Ascending aorta (tissue), 2 donors: Measurements from ENCODE around the gene IRF5. TPM values are rescaled to one million over a fixed set of nuclear protein-coding genes. Genes with fewer than 3 reads are reported as not detected.

Experiments
- DNase-seq, 2 donors: peaks; one replicate each; pipeline ENCODE4 v3.0.0-alpha.2; 2019; ENCODE audit warnings: low spot score in 2 of 2
- H3K27ac ChIP-seq, 2 donors: fragments of 200-600 bp; sonication (generic); one replicate each; pipeline ENCODE4 v1.5.1; 2016 to 2017; ENCODE audit warnings: mild to moderate bottlenecking in 1 of 2
- H3K27me3 ChIP-seq: fragments of 200-600 bp; sonication (generic); one replicate; pipeline ENCODE4 v1.5.1; 2017
- H3K36me3 ChIP-seq, 2 donors: fragments of 200-600 bp; sonication (generic); one replicate each; pipeline ENCODE4 v1.5.1; 2016
- H3K4me1 ChIP-seq, 2 donors: fragments of 200-600 bp; sonication (generic); one replicate each; pipeline ENCODE4 v1.5.1; 2016 to 2017; ENCODE audit warnings: mild to moderate bottlenecking in 1 of 2
- H3K4me3 ChIP-seq, 2 donors: fragments of 200-600 bp; sonication (generic); one replicate each; pipeline ENCODE4 v1.5.1; 2016 to 2017; ENCODE audit warnings: mild to moderate bottlenecking in 1 of 2
- H3K9me3 ChIP-seq, 2 donors: fragments of 200-600 bp; sonication (generic); one replicate each; pipeline ENCODE4 v1.5.1; 2016
- CTCF ChIP-seq, 3 experiments: fragments of 200-600 bp in 2 of 3; fragments of 450-650 bp in 1 of 3; sonication (generic) in 2 of 3; IDR thresholded peaks; one replicate each; pipeline ENCODE4 v1.5.1; 2016 to 2019; ENCODE audit warnings: antibody characterized with exemption in 3 of 3, mild to moderate bottlenecking in 1 of 3, moderate library complexity in 1 of 3
- intact Hi-C: fragments of 100-400 bp; cut with DNase I; formaldehyde crosslinking; loops from one replicate; pipeline ENCODE4 v1.15.1; 2023
- total RNA-seq: library from RNA; depleted of rRNA; stranded (reverse); fragments of >200 nt; gene quantifications from one replicate; pipeline ENCODE4 v1.1.0, GENCODE V29; 2016

The IRF5 gene
- total RNA-seq, 1 donor from 2014 or later: not detected

- H3K36me3 ChIP-seq: no peaks in the 10 kb centered on the region
- no peaks in the 10 kb centered on the region for H3K27me3 ChIP-seq
- H3K4me1 ChIP-seq: no peaks in the 10 kb centered on the region
- TF ChIP-seq CTCF (IDR thresholded peaks at IDR 0.05): no peak
- no peak overlapping the region for H3K27ac ChIP-seq
- no peak for DNase-seq
- no peaks in the 10 kb centered on the region for H3K9me3 ChIP-seq
- no peak overlapping the region for H3K4me3 ChIP-seq
- intact Hi-C loops: no loop called here
Measured at GRCh38 chr7:128895320-128895719, 42.4 kb upstream of the IRF5 start.

- no peak overlapping the region for H3K27ac ChIP-seq
- intact Hi-C loops: no loop called here
- DNase-seq: no peak
Measured at GRCh38 chr7:128899392-128899791, 38.3 kb upstream of the IRF5 start.

DNA sequence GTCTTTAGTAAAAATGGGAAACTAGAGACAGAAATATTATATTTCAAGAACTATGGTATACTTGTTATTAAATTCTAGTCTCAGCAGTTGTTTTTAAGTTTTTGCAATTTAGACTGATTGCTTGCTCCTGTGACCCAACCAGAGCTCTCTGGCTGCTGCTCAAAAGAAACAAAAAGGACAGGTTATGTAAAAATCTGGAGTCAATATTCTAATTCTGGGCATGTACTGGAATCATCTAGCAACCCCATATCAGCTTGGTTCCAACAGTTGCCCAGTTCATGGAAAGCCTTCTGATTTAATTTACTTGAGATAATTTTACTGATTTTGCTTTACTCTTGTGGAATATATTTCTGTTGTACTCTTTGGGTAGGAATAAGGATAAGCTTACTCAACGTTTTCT is 37.5 kb upstream of the IRF5 start:
- no peaks in the 10 kb centered on the region for H3K36me3 ChIP-seq

More at GRCh38 chr7:128899392-128899791, 38.3 kb upstream of the IRF5 start:
- H3K36me3 ChIP-seq: no peaks in the 10 kb centered on the region
- H3K4me3 ChIP-seq: no peak overlapping the region
- H3K27me3 ChIP-seq: no peaks in the 10 kb centered on the region
- no peaks in the 10 kb centered on the region for H3K9me3 ChIP-seq
- TF ChIP-seq CTCF (IDR thresholded peaks at IDR 0.05): no peak
- H3K4me1 ChIP-seq: no peaks in the 10 kb centered on the region

GRCh38 chr7:128902761-128903585 is 34.8 kb upstream of the IRF5 start:
- Histone ChIP-seq H3K27me3 (no peaks in the 10 kb centered on the region), H3K9me3 (no peaks in the 10 kb centered on the region), H3K4me3 (no peak overlapping the region), H3K36me3 (no peaks in the 10 kb centered on the region), H3K4me1 (no peaks in the 10 kb centered on the region), H3K27ac (no peak overlapping the region)
- intact Hi-C loops: loop anchor here (5.0 kb wide), 1 partner anchor 189 kb away; no protein-coding TSS in a partner anchor
- DNase-seq: peak in 1 of 2 donors; percentile 38
- TF ChIP-seq CTCF (IDR thresholded peaks at IDR 0.05): no peak

More for the DNA sequence above, 37.5 kb upstream of the IRF5 start:
- no peak overlapping the region for H3K27ac ChIP-seq
- intact Hi-C loops: loop anchor here (5.0 kb wide), 1 partner anchor 192 kb away; no protein-coding TSS in a partner anchor
- no peak for DNase-seq
- no peak overlapping the region for H3K4me3 ChIP-seq
- H3K27me3 ChIP-seq: no peaks in the 10 kb centered on the region
- H3K9me3 ChIP-seq: no peaks in the 10 kb centered on the region
- H3K4me1 ChIP-seq: no peaks in the 10 kb centered on the region
- no peak for TF ChIP-seq CTCF (IDR thresholded peaks at IDR 0.05)

- Histone ChIP-seq H3K9me3 (no peaks in the 10 kb centered on the region), H3K4me1 (no peaks in the 10 kb centered on the region), H3K27me3 (no peaks in the 10 kb centered on the region), H3K4me3 (no peak overlapping the region), H3K27ac (no peak overlapping the region), H3K36me3 (no peaks in the 10 kb centered on the region)
- intact Hi-C loops: loop anchor here (5.0 kb wide), 1 partner anchor 189 kb away; no protein-coding TSS in a partner anchor
- DNase-seq: peak in 1 of 2 donors; percentile 50
- TF ChIP-seq CTCF (IDR thresholded peaks at IDR 0.05): no peak
Measured at GRCh38 chr7:128903621-128904361, 33.9 kb upstream of the IRF5 start.
